ENCODE results near the gene NAT16. TPM values are rescaled to one million over a fixed set of nuclear protein-coding genes. Genes with fewer than 3 reads are reported as not detected.
A peak's percentile ranks its signal among the peaks of the same experiment; 100 is the strongest.

NAT16 gene
- total RNA-seq (ENCODE audit: unreplicated experiment) = 2.4 TPM
- long read RNA-seq, partial matches to known transcripts = 1 of 1 reads
- long read RNA-seq, other reads (novel, unspliced or antisense) = 0 of 1 reads

DNA sequence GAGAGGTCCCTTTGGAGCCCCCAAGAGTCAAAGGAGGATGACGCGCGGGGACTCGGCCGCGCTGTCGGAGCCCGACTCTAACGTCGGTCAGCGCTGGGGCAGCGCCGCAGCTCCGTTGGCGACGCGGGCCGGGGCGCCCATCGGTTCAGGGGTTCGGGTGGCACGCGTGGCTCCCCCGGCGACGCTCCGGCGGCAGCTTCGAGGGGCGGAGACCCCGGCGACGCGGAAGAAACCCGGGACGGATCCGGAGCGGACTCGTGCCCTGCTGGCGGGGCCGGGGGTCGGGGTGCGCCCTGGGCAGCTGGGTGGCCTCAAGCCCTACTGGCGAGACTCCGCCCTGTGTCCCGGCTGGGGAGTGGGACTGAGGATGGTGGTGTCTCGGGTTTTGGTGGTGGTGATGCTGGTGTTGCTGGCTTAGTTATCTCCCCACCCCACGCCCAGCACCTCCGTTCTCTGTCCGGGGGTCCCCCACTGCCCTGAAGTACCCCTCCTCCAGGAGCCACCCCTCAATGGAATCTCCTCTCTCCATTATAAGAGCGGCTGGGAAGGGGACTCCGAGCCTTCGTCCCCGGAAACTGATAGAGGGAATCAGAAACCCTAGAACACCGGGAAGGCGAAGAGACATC lies at the start of gene NAT16:
NAT16 (minus strand) TSS at position 164 of the 626 bp plus-strand sequence. CDS start 5,486 bp downstream, outside the sequence.
- Mint-ChIP-seq H3K4me1 (ENCODE audit: low read depth, unreplicated experiment) (no peaks in the 10 kb centered on the region), H3K27me3 (ENCODE audit: unreplicated experiment) (peaks cover 23% of the 10 kb centered on the region), H3K9me3 (ENCODE audit: unreplicated experiment) (peaks cover 3% of the 10 kb centered on the region), H3K36me3 (ENCODE audit: unreplicated experiment) (peaks cover 2% of the 10 kb centered on the region), H3K4me3 (ENCODE audit: unreplicated experiment) (peak within 1 kb of the TSS; percentile 90), H3K27ac (ENCODE audit: unreplicated experiment) (peak within 1 kb of the TSS; percentile 88)
- TF ChIP-seq, protein P1, sequence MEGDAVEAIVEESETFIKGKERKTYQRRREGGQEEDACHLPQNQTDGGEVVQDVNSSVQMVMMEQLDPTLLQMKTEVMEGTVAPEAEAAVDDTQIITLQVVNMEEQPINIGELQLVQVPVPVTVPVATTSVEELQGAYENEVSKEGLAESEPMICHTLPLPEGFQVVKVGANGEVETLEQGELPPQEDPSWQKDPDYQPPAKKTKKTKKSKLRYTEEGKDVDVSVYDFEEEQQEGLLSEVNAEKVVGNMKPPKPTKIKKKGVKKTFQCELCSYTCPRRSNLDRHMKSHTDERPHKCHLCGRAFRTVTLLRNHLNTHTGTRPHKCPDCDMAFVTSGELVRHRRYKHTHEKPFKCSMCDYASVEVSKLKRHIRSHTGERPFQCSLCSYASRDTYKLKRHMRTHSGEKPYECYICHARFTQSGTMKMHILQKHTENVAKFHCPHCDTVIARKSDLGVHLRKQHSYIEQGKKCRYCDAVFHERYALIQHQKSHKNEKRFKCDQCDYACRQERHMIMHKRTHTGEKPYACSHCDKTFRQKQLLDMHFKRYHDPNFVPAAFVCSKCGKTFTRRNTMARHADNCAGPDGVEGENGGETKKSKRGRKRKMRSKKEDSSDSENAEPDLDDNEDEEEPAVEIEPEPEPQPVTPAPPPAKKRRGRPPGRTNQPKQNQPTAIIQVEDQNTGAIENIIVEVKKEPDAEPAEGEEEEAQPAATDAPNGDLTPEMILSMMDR (IDR thresholded peaks at IDR 0.05; ENCODE audit: partially characterized antibody, unreplicated experiment) = no peak
- DNase-seq = peak; percentile 55

DNA sequence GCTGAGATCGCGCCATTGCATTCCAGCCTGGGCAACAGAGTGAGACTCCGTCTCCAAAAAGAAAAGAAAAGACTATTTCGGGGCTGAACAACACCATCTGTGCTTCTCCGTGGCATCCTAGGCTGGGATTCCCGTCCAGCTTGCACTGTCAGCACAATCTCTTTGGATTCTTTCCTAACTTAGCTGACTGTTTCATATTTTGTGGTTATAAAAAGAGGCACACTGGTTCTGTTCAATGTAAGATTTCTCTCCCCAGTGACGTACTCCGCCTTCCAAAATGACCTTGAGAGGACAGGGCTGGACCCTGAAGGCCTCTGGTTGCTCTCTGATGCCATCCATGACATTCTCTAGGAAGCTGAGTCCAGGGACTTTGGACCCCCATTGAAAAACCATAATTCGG lies 46.6 kb upstream of the NAT16 start:
- Mint-ChIP-seq H3K36me3 (ENCODE audit: unreplicated experiment) (no peaks in the 10 kb centered on the region), H3K4me3 (ENCODE audit: unreplicated experiment) (no peak overlapping the region), H3K27me3 (ENCODE audit: unreplicated experiment) (peaks cover 4% of the 10 kb centered on the region), H3K9me3 (ENCODE audit: unreplicated experiment) (peaks cover 6% of the 10 kb centered on the region), H3K27ac (ENCODE audit: unreplicated experiment) (no peak overlapping the region), H3K4me1 (ENCODE audit: low read depth, unreplicated experiment) (no peaks in the 10 kb centered on the region)
- TF ChIP-seq, protein P1 (IDR thresholded peaks at IDR 0.05; ENCODE audit: partially characterized antibody, unreplicated experiment) = no peak
- no peak for DNase-seq

DNA sequence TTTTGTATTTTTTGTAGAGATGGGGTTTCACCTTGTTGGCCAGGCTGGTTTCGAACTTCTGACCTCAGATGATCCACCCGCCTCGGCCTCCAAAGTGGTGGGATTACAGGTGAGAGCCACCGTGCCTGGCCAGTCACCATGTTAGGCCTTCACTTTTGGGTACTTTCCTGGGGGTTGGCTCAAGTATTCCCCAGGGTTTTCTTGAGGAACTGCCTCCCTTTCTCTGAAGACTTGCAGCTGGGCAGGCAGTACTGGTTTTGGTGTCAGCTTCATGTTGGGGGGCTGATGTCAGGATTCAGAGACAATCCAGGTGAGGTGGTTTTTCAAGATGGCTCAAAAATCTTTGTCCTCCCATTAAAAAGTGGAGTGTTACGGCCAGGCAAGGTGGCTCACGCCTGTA lies 45.6 kb upstream of the NAT16 start:
- H3K27me3 Mint-ChIP-seq (ENCODE audit: unreplicated experiment) = no peaks in the 10 kb centered on the region
- H3K36me3 Mint-ChIP-seq (ENCODE audit: unreplicated experiment) = no peaks in the 10 kb centered on the region
- DNase-seq = no peak
- H3K4me3 Mint-ChIP-seq (ENCODE audit: unreplicated experiment) = no peak overlapping the region
- TF ChIP-seq, protein P1 (IDR thresholded peaks at IDR 0.05; ENCODE audit: partially characterized antibody, unreplicated experiment) = no peak
- H3K9me3 Mint-ChIP-seq (ENCODE audit: unreplicated experiment) = peaks cover 4% of the 10 kb centered on the region
- H3K4me1 Mint-ChIP-seq (ENCODE audit: low read depth, unreplicated experiment) = no peaks in the 10 kb centered on the region
- no peak overlapping the region for H3K27ac Mint-ChIP-seq (ENCODE audit: unreplicated experiment)

DNA sequence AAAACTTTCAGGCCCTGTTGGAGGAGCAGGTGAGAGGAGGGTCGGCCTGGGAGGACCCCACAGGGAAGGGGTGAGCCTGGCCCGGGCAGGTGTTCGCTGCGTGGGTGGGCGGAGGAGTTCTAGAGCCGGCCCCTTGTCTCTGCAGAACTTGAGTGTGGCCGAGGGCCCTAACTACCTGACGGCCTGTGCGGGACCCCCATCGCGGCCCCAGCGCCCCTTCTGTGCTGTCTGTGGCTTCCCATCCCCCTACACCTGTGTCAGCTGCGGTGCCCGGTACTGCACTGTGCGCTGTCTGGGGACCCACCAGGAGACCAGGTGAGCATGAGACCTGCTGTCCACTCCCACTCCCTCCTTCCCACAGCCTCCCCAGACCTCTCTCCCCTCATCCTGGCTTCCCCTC lies 43.4 kb upstream of the NAT16 start:
- no peak for DNase-seq
- peaks cover 3% of the 10 kb centered on the region for H3K9me3 Mint-ChIP-seq (ENCODE audit: unreplicated experiment)
- no peak overlapping the region for H3K4me3 Mint-ChIP-seq (ENCODE audit: unreplicated experiment)
- H3K36me3 Mint-ChIP-seq (ENCODE audit: unreplicated experiment) = no peaks in the 10 kb centered on the region
- TF ChIP-seq, protein P1 (IDR thresholded peaks at IDR 0.05; ENCODE audit: partially characterized antibody, unreplicated experiment) = no peak
- peaks cover 3% of the 10 kb centered on the region for H3K4me1 Mint-ChIP-seq (ENCODE audit: low read depth, unreplicated experiment)
- no peaks in the 10 kb centered on the region for H3K27me3 Mint-ChIP-seq (ENCODE audit: unreplicated experiment)
- no peak overlapping the region for H3K27ac Mint-ChIP-seq (ENCODE audit: unreplicated experiment)

DNA sequence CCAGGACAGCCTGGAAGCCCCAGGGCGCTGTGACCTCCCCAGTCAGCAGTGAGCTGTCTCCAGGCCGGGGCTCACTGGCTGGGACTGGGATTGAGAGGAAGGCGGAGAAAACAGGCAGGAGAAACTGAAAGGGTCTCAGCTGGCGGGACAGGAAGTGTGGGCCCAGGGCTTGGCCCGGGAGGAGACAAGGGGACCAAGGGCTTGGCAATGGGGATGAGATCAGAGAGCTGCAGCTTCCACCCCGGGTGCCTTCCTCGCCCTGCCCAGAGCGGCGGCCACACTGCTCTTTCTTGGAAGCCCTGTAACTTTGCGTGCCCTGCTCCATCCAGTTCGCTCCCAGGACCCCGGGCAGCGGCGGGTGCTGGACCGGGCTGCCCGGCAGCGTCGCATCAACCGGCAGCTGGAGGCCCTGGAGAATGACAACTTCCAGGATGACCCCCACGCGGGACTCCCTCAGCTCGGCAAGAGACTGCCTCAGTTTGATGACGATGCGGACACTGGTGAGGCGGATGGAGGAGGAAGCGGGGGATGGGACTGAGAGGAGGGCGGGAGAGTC lies 42.3 kb upstream of the NAT16 start:
- H3K4me1 Mint-ChIP-seq (ENCODE audit: low read depth, unreplicated experiment) = peaks cover 3% of the 10 kb centered on the region
- no peaks in the 10 kb centered on the region for H3K36me3 Mint-ChIP-seq (ENCODE audit: unreplicated experiment)
- H3K9me3 Mint-ChIP-seq (ENCODE audit: unreplicated experiment) = peaks cover 8% of the 10 kb centered on the region
- no peak for DNase-seq
- H3K4me3 Mint-ChIP-seq (ENCODE audit: unreplicated experiment) = no peak overlapping the region
- TF ChIP-seq, protein P1 (IDR thresholded peaks at IDR 0.05; ENCODE audit: partially characterized antibody, unreplicated experiment) = no peak
- no peak overlapping the region for H3K27ac Mint-ChIP-seq (ENCODE audit: unreplicated experiment)
- H3K27me3 Mint-ChIP-seq (ENCODE audit: unreplicated experiment) = peaks cover 3% of the 10 kb centered on the region
